Measurements from ENCODE around the gene SRRM2.

DNA sequence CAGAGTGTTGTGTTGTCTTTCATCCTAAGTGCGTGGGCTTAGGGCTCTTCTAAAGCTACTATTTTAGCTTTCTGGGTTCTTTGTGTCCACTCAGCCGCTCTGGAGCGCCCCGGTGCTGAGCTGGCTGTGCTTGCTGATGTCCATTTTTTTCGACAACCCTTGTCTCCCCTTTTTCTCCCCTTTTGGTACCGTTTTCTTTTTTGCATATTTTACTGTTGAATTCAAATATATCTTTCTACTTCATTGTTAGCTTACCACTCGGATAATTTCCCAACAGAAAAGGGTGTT, 1.2 kb downstream of the SRRM2 start:
- TF ChIP-seq, protein P1, sequence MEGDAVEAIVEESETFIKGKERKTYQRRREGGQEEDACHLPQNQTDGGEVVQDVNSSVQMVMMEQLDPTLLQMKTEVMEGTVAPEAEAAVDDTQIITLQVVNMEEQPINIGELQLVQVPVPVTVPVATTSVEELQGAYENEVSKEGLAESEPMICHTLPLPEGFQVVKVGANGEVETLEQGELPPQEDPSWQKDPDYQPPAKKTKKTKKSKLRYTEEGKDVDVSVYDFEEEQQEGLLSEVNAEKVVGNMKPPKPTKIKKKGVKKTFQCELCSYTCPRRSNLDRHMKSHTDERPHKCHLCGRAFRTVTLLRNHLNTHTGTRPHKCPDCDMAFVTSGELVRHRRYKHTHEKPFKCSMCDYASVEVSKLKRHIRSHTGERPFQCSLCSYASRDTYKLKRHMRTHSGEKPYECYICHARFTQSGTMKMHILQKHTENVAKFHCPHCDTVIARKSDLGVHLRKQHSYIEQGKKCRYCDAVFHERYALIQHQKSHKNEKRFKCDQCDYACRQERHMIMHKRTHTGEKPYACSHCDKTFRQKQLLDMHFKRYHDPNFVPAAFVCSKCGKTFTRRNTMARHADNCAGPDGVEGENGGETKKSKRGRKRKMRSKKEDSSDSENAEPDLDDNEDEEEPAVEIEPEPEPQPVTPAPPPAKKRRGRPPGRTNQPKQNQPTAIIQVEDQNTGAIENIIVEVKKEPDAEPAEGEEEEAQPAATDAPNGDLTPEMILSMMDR (IDR thresholded peaks at IDR 0.05) = no peak
- no peak for TF ChIP-seq ZFX (IDR thresholded peaks at IDR 0.05; ENCODE audit: borderline replicate concordance)
